ENCODE data around the gene AKR1A1. TPM values are rescaled to one million over a fixed set of nuclear protein-coding genes. Genes with fewer than 3 reads are reported as not detected.

AKR1A1 gene
- total and polyA plus RNA-seq, 2 of the 8 experiments (the other 6 are each of a cell fraction or from before 2014, with no cell fraction given) = 344 to 435 TPM

- TF ChIP-seq CHD2 (IDR thresholded peaks at IDR 0.05; ENCODE audit: low read length) = no peak
- no peak for TF ChIP-seq GTF2F1 (IDR thresholded peaks at IDR 0.05; ENCODE audit: borderline replicate concordance, low read depth, low read length)
- TF ChIP-seq, protein P1, sequence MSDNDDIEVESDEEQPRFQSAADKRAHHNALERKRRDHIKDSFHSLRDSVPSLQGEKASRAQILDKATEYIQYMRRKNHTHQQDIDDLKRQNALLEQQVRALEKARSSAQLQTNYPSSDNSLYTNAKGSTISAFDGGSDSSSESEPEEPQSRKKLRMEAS (IDR thresholded peaks at IDR 0.05) = no peak
- TF ChIP-seq CHD1 (IDR thresholded peaks at IDR 0.05; ENCODE audit: low read depth, low read length) = no peak
- TF ChIP-seq TEAD4 (IDR thresholded peaks at IDR 0.05; ENCODE audit: low read depth, low read length) = no peak
- TF ChIP-seq EZH2 (IDR thresholded peaks at IDR 0.05; ENCODE audit: low read depth, low read length, severe bottlenecking) = no peak
- no peak for TF ChIP-seq USF2 (IDR thresholded peaks at IDR 0.05; ENCODE audit: low read length)
Measured at GRCh38 chr1:45563843-45564242, 13.2 kb downstream of the AKR1A1 start (continued).
